Measurements from ENCODE around the gene LRRIQ4. TPM values are rescaled to one million over a fixed set of nuclear protein-coding genes. Genes with fewer than 3 reads are reported as not detected.
A peak's percentile ranks its signal among the peaks of the same experiment; 100 is the strongest.

LRRIQ4 gene
- total RNA-seq, 1 donor from 2014 or later: 0.31 TPM

DNA sequence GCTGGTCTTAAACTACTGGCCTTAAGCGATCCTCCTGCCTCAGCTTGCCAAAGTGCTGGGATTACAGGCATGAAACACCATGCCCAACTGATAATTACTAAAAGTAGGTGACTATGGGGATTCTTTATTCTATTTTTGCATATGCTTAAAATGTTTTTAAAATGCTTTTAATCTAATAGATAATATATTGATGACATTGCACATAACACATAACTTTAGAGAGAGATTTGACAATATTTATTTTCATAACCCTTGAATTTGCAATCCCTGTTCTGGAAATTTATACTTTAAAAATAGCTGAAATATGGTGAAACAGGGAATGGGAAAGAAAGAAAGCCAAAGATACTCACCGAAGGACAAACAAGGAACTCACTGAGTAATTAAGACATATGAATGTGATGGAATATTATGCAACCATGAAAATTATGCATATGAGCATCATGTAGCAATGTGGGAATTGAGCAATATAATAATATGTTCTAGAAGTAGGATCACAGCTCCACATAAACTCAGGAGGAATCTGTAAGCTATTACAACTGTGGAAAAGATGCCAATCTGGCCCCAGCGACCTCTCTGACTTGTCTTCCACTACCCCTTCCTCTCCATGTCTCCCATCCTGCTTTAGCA lies 55.0 kb downstream of the LRRIQ4 start:
- TF ChIP-seq CTCF (IDR thresholded peaks at IDR 0.05; ENCODE audit: unreplicated experiment): no peak
- peaks cover 15% of the 10 kb centered on the region for H3K4me1 Mint-ChIP-seq (ENCODE audit: low read depth)
- no peaks in the 10 kb centered on the region for H3K27me3 Mint-ChIP-seq
- no peaks in the 10 kb centered on the region for H3K36me3 Mint-ChIP-seq (ENCODE audit: insufficient read depth)
- H3K9me3 Mint-ChIP-seq (ENCODE audit: low read depth): no peaks in the 10 kb centered on the region
- no peak for DNase-seq (ENCODE audit: low spot score, unreplicated experiment)
- peak overlapping the region; percentile 0 for H3K27ac Mint-ChIP-seq
- H3K4me3 Mint-ChIP-seq (ENCODE audit: low read depth): no peak overlapping the region

DNA sequence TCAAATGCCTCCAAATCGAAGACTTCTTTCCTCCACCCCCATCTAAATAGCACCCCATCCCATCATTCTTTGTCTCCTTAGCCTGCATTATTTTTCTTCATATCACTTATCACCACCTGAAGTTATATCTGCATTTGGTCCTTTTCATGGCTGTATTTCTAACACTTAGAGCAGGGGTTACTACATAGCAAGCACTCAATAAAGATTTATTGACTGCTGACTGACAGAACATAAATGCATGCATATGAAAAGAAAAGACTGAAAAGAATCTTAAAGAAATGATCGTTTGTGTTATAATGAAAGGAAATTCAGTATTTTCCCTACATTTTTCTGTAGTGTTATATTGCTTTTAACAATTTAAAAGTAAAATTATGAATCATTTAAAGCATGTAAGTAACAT lies 55.7 kb downstream of the LRRIQ4 start:
- Mint-ChIP-seq H3K36me3 (ENCODE audit: insufficient read depth) (no peaks in the 10 kb centered on the region), H3K9me3 (ENCODE audit: low read depth) (no peaks in the 10 kb centered on the region), H3K27me3 (no peaks in the 10 kb centered on the region), H3K4me1 (ENCODE audit: low read depth) (peaks cover 15% of the 10 kb centered on the region), H3K27ac (peak overlapping the region; percentile 0), H3K4me3 (ENCODE audit: low read depth) (no peak overlapping the region)
- no peak for DNase-seq (ENCODE audit: low spot score, unreplicated experiment)
- TF ChIP-seq CTCF (IDR thresholded peaks at IDR 0.05; ENCODE audit: unreplicated experiment): no peak

DNA sequence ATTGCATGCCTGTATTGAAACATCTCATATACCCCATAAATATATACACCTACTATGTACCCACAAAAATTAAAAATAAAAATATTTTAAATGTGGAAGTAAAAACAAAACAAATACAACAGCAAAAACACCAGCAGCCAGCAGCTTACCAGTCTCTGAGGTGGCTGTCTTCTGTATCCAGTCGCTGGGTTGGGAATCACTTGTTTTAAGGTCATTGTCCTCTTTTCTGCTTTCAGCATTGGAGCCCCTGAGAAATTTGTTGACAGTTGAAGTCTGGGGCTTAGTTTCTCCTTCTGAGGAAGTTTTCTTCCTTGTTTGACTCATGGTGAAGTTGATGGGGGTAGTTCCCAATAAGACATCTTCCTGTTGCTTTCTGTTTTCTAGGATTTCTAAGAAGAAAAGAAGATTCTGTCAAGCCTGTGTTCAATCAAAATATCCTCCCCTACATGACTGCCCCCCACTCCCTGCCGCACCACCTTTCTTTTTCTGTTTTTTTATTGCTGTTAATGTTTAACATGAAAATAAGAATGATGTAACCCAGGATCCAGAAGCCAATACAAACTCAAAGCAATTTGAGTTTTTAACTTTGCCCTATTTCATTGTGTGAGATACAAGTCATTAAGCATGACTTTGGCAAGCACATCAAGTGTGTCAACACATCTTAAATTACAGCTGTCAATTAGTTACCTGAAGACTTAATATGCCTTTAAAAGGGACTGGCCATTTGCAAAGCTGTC lies 57.0 kb downstream of the LRRIQ4 start, which contains the start of gene LRRC31:
LRRC31 (minus strand) TSS at position 452 of the 737 bp plus-strand sequence; CDS start at position 324, 128 bp downstream.
- peaks cover 15% of the 10 kb centered on the region for H3K4me1 Mint-ChIP-seq (ENCODE audit: low read depth)
- peaks cover 1% of the 10 kb centered on the region for H3K9me3 Mint-ChIP-seq (ENCODE audit: low read depth)
- peaks cover under 1% of the 10 kb centered on the region for H3K36me3 Mint-ChIP-seq (ENCODE audit: insufficient read depth)
- H3K4me3 Mint-ChIP-seq (ENCODE audit: low read depth): peak within 1 kb of the TSS; percentile 48
- no peaks in the 10 kb centered on the region for H3K27me3 Mint-ChIP-seq
- no peak for TF ChIP-seq CTCF (IDR thresholded peaks at IDR 0.05; ENCODE audit: unreplicated experiment)
- H3K27ac Mint-ChIP-seq: peak within 1 kb of the TSS; percentile 57
- DNase-seq (ENCODE audit: low spot score, unreplicated experiment): no peak

GRCh38 chr3:169871129-169871886 lies 58.6 kb downstream of the LRRIQ4 start:
- TF ChIP-seq CTCF (IDR thresholded peaks at IDR 0.05; ENCODE audit: unreplicated experiment): no peak
- H3K27ac Mint-ChIP-seq: no peak overlapping the region
- no peak for DNase-seq (ENCODE audit: low spot score, unreplicated experiment)
- H3K4me3 Mint-ChIP-seq (ENCODE audit: low read depth): no peak overlapping the region
- peaks cover 6% of the 10 kb centered on the region for H3K9me3 Mint-ChIP-seq (ENCODE audit: low read depth)
- H3K4me1 Mint-ChIP-seq (ENCODE audit: low read depth): peaks cover 15% of the 10 kb centered on the region
- H3K36me3 Mint-ChIP-seq (ENCODE audit: insufficient read depth): peaks cover 3% of the 10 kb centered on the region
- no peaks in the 10 kb centered on the region for H3K27me3 Mint-ChIP-seq

DNA sequence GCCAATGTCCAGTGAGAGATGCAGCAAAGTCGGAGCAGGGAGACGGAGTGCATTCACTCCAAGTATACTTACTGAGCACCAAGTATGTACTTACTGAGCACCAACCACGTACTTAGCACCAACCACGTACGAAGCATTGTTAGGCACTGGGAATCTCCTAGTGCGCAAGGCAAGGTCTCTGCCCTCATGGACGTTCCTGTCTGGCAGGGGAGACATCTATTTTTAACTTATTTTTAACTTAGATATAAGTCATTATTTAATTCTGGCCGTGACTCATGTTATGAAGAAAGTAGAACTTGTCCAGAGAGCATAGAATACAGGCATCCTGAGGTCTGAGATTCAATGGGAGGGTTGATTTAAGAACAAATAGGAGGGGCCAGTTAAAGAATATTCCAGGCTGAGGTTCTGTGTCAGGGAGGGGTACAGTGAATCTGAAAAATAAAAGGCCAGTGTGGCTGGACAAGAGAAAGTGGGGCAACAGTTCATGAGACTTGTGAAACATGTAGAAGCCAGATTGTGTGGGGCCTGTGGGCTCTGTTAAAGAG lies 66.4 kb downstream of the LRRIQ4 start:
- peaks cover 3% of the 10 kb centered on the region for H3K36me3 Mint-ChIP-seq (ENCODE audit: insufficient read depth)
- DNase-seq (ENCODE audit: low spot score, unreplicated experiment): no peak
- no peak overlapping the region for H3K4me3 Mint-ChIP-seq (ENCODE audit: low read depth)
- no peak overlapping the region for H3K27ac Mint-ChIP-seq
- TF ChIP-seq CTCF (IDR thresholded peaks at IDR 0.05; ENCODE audit: unreplicated experiment): no peak
- H3K9me3 Mint-ChIP-seq (ENCODE audit: low read depth): peaks cover 6% of the 10 kb centered on the region
- H3K4me1 Mint-ChIP-seq (ENCODE audit: low read depth): no peaks in the 10 kb centered on the region
- H3K27me3 Mint-ChIP-seq: no peaks in the 10 kb centered on the region

Data from progenitor cell of endocrine pancreas (in vitro differentiated cells).